C4-2B (cell line): ENCODE results near the gene MTA1.
A peak's percentile ranks its signal among the peaks of the same experiment; 100 is the strongest.

ENCODE experiments used
- H3K27ac ChIP-seq: fragments of 450-650 bp; 2 replicates; pipeline ENCODE4 v1.5.1; 2017
- ZFX ChIP-seq: fragments of 450-650 bp; IDR thresholded peaks from 2 replicates; pipeline ENCODE4 v1.6.1; 2017
- TF ChIP-seq, protein P1 (sequence below): fragments of 450-650 bp; conservative IDR thresholded peaks from 2 replicates; pipeline ENCODE4 v1.5.1; 2017; ENCODE audit warnings: mild to moderate bottlenecking

The MTA1 gene

DNA sequence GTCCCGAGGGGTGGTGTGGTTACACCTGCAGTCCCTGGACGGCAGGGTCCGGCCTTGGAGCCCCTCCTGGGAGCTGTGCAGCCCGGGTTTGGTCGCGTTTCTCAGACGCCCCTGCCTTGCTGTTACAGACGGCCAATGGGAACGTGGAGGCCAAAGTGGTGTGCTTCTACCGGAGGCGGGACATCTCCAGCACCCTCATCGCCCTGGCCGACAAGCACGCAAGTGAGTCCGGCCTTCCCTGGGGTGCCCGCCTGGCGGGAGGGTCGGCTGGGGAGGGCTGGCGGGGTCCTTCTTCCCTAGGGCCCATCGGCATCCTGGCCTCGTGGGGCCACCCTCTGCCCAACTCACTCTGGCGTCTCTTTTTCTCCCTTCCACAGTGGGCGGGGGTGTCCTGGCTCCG, 25.7 kb downstream of the MTA1 start:
- TF ChIP-seq, protein P1, sequence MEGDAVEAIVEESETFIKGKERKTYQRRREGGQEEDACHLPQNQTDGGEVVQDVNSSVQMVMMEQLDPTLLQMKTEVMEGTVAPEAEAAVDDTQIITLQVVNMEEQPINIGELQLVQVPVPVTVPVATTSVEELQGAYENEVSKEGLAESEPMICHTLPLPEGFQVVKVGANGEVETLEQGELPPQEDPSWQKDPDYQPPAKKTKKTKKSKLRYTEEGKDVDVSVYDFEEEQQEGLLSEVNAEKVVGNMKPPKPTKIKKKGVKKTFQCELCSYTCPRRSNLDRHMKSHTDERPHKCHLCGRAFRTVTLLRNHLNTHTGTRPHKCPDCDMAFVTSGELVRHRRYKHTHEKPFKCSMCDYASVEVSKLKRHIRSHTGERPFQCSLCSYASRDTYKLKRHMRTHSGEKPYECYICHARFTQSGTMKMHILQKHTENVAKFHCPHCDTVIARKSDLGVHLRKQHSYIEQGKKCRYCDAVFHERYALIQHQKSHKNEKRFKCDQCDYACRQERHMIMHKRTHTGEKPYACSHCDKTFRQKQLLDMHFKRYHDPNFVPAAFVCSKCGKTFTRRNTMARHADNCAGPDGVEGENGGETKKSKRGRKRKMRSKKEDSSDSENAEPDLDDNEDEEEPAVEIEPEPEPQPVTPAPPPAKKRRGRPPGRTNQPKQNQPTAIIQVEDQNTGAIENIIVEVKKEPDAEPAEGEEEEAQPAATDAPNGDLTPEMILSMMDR: no peak
- TF ChIP-seq ZFX: no peak
- H3K27ac ChIP-seq: no peak overlapping the region

DNA sequence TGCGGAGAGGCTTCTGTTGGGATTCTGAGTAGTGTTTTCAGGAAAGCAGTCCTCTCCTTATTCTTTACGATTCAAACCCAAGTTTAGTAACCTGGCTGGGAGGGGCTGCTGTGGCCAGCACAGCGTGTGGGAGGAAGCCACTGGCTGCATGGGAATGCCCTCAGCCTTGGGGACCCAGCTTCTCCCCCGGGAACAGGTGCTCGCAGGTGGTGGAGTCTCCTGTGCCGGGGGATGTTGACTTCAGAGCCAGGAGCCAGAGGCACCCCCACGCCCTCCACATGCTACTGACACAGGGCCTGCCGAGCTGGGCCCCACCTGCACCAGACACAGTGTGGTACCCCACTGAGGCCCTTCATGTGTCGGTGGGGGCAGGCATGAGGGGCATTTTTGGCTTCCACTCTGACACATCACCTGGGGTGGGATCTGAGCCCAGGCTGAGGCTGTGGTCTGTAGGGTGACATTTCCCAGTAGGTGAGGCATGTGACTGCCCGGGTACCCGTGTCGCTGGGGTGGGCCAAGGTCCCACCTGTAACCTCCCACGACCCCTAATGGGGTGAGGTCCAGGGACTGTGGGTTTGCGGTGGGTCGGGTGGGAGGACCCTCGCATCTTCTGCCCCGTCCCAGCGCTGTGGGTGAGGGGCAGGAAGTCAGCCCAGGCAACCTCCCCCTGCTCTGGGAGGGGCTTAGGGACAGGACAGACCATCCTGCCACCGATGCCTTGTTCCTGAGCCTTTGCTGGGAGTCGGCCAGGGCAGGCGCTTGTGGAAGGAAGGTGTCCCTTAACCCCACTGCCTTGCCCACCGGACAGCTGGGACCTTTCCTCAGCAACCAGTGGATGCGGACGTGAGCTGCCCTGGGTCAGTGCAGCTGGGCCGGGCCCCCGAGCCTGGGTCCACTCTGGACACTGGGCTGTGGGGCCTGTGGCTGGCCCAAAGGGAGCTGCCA, 26.5 kb downstream of the MTA1 start:
- TF ChIP-seq, protein P1: no peak
- no peak for TF ChIP-seq ZFX
- H3K27ac ChIP-seq: no peak overlapping the region

DNA sequence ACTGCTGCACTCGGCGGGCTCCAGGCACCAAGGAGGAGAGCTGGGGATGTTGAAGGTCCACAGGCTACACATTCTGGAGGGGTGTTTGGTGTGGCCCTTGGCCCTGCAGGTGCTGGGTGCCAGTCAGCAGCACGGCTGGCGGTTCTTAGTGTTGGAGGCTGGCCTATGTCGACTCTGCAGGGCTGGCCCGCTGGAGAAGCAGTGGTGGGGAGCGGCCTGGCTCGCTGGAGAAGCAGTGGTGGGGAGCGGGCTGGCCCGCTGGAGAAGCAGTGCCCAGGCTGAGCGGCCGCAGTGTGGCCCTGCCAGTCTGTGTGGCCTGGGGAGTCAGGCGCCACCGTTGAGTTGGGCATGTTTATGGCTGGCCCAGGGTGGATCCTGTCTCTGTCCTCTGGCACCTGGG, 27.3 kb downstream of the MTA1 start:
- H3K27ac ChIP-seq: no peak overlapping the region
- no peak for TF ChIP-seq ZFX
- TF ChIP-seq, protein P1: no peak

DNA sequence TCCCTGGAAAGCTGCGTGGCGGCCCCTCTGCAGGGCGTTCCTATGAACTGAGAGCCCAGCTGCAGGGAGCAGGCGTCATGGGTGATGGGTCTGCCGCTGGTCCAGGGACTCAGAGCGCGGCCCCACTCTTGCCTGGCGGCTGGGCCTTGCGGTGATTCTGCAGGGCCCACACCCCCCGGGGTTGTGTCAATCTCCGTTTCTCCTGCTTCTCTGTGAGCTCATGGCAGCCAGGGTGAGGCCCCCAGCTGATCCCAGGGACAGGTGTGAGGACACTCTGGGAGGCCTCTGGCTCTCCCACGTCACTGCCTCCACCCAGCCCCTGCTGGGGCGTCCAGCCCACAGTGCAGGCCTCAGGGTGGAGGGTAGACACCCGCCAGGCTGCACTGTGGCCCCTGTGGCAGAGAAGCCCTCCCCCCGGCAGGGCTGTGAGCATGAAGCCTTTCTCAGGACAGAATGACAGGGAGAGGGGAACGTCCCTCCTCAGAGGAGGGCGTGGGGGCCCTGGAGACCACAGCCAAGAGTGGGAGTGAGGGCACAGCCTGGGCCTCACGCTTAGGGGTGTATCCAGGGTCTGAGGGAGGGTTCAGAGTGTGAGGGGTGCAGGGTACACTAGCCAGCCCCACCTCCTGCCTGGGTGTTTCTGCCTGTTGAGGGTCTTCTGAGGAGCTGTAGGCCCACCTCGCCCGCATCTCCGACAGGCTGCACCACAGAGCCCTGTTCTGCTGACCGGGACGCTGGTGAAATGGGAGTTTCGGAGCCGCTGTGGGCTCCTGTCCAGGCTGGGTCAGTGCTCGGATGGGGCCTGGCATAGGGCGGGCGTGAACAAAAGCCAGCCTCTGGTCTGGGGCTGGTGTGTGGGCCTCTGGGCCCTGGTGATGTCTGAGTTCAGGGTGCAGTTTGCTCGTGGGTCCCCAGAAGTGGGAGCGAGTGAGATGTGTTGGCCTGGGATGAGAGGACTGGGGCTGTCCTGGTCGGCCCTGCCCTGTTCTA, 28.3 kb downstream of the MTA1 start:
- no peak overlapping the region for H3K27ac ChIP-seq
- TF ChIP-seq, protein P1: no peak
- TF ChIP-seq ZFX: no peak

DNA sequence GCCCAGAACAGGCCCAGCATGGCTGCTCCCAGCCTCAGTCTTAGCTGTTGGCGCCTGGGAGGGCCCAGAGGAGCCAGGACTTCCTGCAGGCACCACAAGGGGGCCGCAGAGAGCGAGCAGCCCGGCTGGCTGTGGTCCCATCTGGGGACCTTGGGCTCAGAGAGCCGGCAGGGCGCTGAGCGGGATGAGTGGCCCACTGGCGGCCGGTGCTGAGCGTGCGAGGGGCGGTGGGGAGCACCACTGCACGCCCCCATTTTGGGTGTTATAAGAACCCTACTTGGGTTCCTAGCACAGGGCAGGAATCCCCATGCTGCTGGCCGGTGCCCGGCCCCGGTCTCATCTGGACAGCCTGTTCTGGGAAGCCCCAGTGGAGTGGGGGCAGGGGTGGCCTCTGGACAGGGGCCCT, 29.1 kb downstream of the MTA1 start:
- H3K27ac ChIP-seq: no peak overlapping the region

DNA sequence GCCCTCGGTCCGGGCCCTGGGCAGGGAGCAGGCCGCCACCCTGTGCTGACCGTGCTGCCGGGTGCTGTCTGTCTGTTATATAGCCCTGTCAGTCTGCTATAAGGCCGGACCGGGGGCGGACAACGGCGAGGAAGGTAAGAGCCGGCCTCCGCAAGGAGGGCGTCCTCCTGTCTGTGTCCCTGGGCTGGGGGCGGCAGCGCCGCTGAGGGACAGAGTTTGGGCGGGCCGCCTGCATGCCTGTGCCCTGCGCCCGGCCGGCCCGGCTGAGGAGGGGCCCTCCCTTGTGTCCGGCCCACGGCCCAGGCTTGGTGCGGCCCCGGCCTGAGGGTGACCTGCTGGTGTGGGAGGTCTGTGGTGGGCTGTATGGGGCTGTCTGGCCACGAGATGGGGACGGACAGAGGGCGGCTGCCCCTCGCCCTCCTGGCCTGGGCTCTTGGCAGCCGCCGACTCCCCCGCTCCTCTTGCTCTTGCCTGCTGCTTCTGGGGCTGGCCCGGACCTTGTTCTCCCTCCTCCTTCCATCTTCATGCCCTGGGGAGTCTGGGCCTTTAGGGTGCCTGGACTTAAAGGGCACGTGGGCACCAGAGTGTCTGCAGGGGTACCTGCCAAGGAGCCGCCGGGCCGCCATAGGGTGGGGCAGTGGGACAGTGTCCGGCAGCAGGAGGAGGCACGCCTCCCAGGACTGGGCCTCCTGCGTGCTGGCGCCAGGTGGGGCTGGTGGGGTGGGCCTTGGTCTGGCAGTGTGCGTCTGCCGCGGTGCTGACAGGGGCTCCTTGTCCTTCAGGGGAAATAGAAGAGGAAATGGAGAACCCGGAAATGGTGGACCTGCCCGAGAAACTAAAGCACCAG, 29.9 kb downstream of the MTA1 start:
- no peak for TF ChIP-seq ZFX
- TF ChIP-seq, protein P1: no peak
- no peak overlapping the region for H3K27ac ChIP-seq

More for the DNA sequence above, 29.1 kb downstream of the MTA1 start:
- TF ChIP-seq, protein P1: peak; percentile 90
- TF ChIP-seq ZFX: no peak
